ENCODE measurements around the gene ZNF440.
A peak's percentile ranks its signal among the peaks of the same experiment; 100 is the strongest.
"Not testable (repeated sequence)": the region's sequence is repeated elsewhere in the genome, so short reads cannot be mapped to it uniquely, and the experiment has no call there.

ZNF440 gene

DNA sequence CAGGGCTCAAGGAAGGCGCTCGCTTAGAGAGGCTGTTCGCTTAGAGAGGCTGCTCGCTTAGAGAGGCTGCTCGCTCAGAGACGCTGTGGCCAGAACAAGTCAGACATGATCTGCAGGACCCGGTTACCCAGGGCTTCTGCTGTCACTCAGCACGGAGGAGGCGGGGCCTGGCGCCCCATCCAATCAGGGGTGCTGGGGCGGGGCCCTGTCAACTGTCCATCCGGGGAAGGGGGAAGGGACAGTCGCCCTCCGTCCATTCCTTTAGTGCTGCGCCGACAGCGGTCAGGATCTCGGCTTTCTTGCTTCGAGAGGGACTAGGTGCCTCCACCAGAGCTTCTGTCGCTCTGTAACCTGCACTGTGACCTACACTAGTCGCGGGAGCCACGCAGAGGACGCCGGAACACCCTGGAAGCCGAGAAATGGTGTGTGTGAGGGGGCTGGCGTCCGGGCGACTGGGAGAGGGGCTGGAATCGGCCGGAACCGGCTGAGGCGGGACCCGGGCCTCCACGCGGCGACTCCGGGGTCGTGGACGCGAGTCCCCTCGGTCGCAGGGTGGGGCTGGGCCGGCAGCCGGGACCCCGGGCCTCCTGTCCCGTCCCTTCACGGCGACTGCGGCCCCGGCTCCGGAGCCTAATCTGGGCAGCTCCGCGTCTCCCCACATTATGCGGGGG is at the start of gene ZNF440:
ZNF440 (plus strand) TSS at position 245 of the 671 bp plus-strand sequence; CDS start at position 420, 175 bp downstream.
- DNase-seq (ENCODE audit: low read depth in 2 of 2), result peak; percentile 65 to 69

GRCh38 chr19:11766597-11767591 is 47.2 kb upstream of the ZNF440 start, which contains the start of gene ZNF441:
ZNF441 (plus strand) TSS chr19:11767000; CDS start chr19:11767194, 194 bp downstream.
- DNase-seq (ENCODE audit: low read depth in 2 of 2), result peak; percentile 84 to 86

GRCh38 chr19:11767633-11768133 is 46.4 kb upstream of the ZNF440 start:
- no peak for DNase-seq (ENCODE audit: low read depth in 2 of 2)

DNA sequence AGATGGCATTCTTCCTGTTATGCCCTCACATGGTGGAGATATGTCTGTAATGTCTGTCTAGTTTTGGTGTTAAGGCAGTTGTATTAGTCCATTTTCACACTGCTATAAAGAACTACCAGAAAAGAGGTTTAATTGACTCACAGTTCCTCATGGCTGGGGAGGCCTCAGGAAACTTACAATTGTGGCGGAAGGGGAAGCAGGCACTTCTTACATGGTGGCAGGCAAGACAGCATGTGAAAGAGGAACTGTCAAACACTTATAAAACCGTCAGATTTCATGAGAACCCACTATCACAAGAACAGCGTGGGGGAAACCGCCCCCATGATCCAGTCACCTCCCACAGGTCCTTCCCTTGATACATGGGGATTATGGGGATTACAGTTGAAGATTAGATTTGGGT is 44.1 kb upstream of the ZNF440 start:
- DNase-seq (ENCODE audit: low read depth in 2 of 2), result no peak

- DNase-seq (ENCODE audit: low read depth in 2 of 2), result not testable (repeated sequence)
Observed at GRCh38 chr19:11771520-11771919, 42.6 kb upstream of the ZNF440 start.

DNA sequence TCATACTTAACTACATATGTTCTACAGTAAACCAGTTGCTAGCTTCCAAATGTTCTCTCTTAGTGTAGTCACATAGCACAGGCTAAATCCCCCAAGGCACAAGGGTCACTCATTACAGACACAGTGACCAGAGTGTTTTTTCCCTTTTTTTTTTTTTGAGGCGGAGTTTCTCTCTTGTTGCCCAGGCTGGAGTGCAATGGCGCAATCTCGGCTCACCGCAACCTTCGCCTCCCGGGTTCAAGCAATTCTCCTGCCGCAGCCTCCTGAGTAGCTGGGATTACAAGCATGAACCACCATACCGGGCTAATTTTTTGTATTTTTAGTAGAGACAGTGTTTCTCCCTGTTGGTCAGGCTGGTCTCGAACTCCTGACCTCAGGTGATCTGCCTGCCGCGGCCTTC is 37.4 kb upstream of the ZNF440 start:
- DNase-seq (ENCODE audit: low read depth in 2 of 2), result not testable (repeated sequence)

DNA sequence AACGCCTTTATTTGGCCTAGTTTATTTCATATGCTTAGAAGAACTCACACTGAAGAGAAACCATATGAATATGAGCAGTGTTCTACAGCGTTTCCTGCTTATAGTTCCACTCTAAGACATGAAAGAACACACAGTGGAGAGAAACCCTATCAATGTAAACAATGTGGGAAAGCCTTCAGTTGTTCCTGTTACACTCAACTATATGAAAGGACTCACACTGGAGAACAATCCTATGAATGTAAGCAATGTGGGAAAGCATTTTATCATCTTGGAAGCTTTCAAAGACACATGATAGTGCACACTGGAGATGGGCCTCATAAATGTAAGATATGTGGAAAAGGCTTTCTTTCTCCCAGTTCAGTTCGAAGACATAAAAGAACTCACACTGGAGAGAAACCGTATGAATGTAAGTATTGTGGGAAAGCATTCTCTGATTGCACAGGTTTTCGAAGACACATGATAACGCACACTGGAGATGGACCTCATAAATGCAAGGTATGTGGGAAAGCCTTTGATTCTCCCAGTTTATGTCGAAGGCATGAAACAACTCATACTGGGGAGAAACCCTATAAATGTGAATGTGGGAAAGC is 33.5 kb upstream of the ZNF440 start:
- DNase-seq (ENCODE audit: low read depth in 2 of 2), result no peak

GRCh38 chr19:11781295-11782057 is 32.6 kb upstream of the ZNF440 start:
- DNase-seq (ENCODE audit: low read depth in 2 of 2), result no peak

GRCh38 chr19:11783767-11784166 is 30.3 kb upstream of the ZNF440 start:
- no peak for DNase-seq (ENCODE audit: low read depth in 2 of 2)

DNA sequence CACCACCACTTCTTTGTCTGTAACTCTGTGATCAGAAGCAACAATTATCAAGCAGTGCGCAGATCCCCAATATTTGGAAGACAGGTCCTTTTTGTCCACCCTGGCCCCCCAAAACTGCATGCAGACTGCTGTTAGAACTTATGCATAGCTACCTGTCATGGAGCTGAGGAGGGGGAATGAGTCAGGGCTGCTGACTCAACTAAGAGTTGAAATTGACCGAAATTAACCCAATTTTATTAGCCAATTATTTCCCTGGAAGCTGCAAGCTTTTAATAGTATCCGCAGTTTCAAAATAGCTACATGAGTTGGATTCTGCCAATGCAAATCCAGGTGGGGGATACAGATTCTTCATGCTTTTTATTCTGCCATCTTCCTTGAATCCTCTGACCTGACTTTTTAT is 29.7 kb upstream of the ZNF440 start:
- DNase-seq (ENCODE audit: low read depth in 2 of 2), result no peak

- DNase-seq (ENCODE audit: low read depth in 2 of 2), result no peak
Observed at GRCh38 chr19:11787536-11787935, 26.5 kb upstream of the ZNF440 start.

DNA sequence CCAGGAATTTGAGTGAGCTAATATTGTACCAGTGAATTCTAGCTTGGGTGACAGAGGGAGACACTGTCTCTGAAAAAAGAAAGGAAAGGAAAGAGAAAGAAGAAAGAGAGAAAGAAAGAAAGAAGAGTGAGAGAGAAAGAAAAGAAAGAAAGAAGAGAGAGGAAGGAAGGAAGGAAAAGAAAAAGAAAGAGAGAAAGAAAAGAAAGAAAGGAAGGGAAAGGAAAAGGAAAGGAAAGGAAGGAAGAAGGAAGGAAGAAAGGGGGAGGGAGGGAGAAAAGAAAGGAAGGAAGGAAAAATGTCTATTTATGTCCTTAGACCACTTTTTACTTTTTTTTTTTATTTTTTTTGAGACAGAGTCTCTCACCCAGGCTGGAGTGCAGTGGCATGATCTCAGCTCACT is 21.1 kb upstream of the ZNF440 start:
- no peak for DNase-seq (ENCODE audit: low read depth in 2 of 2)

GRCh38 chr19:11797491-11797890 is 16.6 kb upstream of the ZNF440 start:
- DNase-seq (ENCODE audit: low read depth in 2 of 2), result peak; percentile 53 to 56

DNA sequence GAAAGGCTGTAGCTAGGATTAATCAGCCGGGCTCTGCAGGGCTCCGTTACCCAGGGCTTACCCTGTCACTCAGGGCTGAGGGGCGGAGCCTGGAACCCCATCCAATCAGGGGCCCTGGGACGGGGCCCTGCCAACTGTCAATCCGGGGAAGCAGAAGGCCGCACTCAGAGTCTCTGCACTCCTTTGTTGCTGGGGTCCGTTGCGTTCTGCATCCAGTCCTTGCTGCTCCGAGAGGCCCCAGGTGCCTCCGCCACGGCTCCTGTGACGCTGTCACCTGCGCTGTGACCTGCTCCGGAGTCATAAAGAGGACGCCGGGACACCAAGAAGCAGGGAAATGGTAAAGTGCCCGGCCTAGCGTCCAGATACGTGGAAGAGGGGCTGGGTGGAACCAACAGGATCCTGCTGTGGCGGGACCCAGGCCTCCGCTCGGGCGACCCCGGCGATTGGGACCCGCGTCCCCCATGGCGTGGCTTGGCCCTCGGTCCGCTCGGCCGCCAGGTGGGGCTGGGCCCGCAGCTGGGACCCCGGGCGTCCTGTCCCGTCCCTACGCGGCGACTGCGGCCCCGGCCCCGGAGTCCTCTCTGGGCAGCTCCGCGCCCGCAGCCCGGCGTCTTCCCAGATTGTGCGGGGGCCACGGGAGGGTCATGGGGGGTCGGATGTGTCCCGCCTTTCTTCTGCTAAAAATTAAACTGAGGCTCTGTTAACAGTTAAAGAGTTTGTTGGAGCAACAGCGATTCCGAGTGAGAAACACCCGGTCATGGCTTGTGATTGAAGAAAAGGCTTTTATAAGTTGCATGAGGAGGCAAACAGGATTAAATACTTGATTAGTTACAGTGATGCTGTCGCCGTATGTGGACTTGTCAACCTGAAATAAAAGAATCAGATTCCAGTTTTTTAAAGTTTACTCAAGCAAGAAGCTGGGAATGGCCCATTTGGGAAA is 15.4 kb upstream of the ZNF440 start, which contains the start of gene ZNF491:
ZNF491 (plus strand) TSS at position 133 of the 940 bp plus-strand sequence. CDS start 7,431 bp downstream, outside the sequence.
- DNase-seq (ENCODE audit: low read depth in 2 of 2), result peak; percentile 70 to 77

GRCh38 chr19:11806354-11807098 is 7.5 kb upstream of the ZNF440 start:
- DNase-seq (ENCODE audit: low read depth in 2 of 2), result no peak

DNA sequence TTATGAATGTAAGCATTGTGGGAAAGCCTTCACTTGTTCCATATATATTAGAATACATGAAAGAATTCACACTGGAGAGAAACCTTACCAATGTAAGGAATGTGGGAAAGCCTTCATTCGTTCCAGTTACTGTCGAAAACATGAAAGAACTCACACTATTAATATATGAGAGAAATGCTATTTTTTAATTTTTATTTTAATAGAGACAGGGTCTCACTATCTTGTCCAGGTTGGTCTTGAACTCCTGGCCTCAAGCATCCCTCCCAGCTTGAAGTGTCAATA is 7.0 kb upstream of the ZNF440 start:
- no peak for DNase-seq (ENCODE audit: low read depth in 2 of 2)

DNA sequence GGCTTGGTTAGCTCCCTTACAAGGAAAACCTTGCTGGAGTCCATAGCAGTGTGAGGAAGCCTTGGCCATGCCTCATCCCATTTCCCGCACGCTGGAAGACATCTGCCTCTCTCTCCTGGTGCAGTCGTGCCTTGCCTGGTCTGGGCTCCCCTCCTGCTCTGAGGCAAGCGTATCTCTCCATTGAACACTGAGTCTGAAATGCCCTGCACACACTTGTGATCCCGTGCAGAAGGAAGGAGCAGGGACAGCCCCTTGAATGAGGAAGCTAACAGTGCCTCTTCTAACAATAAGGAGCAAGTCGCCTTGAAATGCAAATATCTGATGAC is 407 bp upstream of the ZNF440 start:
- no peak for DNase-seq (ENCODE audit: low read depth in 2 of 2)

- DNase-seq (ENCODE audit: low read depth in 2 of 2), result no peak
Observed at GRCh38 chr19:11814700-11815035, 595 bp downstream of the ZNF440 start.

DNA sequence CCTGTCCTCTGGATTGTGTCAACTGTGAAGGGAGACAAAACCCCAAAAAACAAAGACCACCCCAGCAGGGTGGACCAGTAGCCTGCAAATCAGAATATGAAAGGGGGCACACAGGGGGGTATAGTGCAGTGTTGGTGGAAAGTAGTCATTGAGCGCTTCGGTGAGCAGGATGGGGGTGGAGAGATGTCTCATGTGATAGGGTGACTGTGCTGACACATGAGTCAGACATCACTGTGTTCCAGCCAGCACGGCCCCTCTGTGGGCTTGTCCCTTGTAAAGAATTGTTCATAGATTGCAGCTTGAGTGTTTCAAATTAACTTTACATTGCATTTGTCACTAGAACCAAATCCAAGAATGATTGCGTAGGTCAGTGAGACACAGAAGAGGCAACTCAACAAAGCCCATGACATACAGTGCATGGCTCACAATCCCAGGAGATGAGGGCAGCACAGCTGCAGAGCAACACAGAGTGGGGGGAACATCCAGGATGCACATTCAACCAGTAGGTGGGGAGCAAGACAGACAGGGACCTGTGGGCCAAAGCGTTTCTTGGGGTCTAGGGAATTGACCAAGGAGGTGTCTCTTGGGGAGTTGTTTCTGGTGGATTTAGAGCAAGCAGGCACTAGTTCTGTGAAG is 7.5 kb downstream of the ZNF440 start:
- no peak for DNase-seq (ENCODE audit: low read depth in 2 of 2)

Data from activated CD8-positive, alpha-beta memory T cell treated with anti-CD3 and anti-CD28 coated beads for 4 hours (primary cell).